GM21360 (cell line): ENCODE results near the gene WWTR1.

Source experiments
- ATAC-seq: cut with Tn5 transposase; IDR thresholded peaks from one replicate; pipeline ENCODE4 v1.9.1; 2021; ENCODE audit warnings: mild to moderate bottlenecking, moderate library complexity; ENCODE audit not compliant: unreplicated experiment

Gene WWTR1

GRCh38 chr3:149657926-149658743, at the start of gene WWTR1:
WWTR1 (minus strand) TSS chr3:149658025; CDS start chr3:149657306, 719 bp downstream.
- ATAC-seq = peak; percentile 70

- no peak for ATAC-seq
Measured at GRCh38 chr3:149706905-149707304, 49.1 kb upstream of the WWTR1 start.

- ATAC-seq = no peak
Measured at GRCh38 chr3:149705416-149705815, 47.6 kb upstream of the WWTR1 start.

DNA sequence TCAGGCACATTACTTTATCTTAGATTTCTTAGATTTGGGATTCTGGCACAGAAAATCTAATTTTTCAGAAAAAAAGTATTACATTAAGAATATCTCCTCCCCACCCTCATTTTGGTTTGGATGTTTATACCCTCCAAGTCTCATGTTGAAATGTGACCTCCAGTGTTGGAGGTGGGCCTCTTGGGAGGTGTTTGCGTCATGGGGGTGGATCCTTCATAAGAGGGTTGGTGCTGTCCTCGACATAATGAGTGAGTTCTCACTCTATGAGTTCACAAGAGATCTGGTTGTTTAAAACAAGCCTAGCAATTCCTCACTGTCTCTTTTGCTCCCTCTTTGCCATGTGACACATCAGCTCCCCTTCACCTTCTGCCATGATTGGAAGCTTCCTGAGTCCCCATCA, 45.6 kb upstream of the WWTR1 start:
- no peak for ATAC-seq

DNA sequence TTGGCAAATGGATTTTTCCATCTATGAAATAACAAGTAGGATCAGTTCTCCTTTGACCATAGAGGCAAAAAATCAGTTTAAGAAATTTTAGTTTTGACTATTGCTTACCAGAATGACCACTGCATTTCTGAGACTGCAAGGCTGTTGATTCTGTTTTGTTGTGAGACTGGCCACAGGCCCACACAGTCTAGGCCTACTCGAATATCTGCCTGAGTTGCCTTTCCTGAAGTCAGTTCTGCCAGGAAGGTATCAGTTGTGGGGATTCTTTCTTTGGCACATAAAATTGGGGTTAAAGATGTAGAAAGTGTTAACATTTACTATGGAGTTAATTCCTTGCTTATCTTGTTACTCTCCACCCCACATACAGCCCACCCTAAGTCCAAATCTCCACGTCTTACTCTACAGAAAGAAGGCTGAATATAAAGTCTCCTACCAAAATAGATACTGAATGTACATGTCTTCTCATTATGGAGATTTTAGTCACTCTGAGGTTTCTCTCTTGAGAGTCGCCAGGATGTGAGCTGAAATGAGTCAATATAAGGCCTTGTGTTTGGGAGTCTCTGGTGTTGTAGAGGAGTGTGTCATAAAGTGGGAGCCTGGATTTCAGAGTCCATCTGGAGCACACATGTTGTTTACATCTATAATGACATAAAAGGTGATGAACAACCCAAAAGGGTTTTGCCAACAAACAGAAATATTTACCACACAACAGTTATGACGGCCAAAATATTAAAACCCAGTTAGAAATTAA, 45.0 kb upstream of the WWTR1 start:
- no peak for ATAC-seq

GRCh38 chr3:149701977-149702350, 44.1 kb upstream of the WWTR1 start:
- no peak for ATAC-seq

DNA sequence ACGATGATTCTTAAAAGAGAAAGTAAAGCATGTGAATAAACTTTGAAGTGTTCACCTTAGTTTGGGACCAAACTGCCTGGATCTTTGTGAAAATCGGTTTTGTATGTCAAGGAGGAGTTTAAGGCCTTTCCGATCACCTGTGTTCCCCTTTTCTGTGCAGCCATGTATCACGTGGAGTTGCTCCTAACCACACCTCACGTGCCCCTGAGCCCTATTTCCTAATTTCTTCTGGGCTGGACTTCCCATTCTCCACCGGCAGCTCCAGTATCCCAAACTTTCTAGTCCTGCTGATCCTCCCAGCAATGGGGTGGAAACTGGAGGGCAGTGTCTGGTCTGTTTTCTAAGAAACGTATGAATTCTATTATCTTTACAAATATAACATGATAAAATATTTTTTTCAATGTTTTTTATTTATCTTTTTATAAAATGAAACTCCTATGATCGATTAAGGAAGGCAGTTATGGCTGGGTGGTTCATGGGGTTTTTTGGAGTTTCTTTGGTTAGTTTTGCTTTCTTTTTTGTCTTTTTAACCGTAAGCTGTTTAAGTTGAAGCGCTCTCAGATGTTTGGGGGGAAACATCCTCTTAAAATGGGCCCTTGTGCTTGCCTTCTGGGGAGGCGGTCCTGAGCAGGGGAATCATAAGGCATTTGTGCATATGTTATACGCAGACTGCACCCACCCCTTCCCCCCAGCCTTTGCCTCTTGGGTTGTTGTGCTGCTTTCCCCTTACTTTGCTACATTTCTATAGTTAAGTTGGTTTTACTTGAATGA, 43.6 kb upstream of the WWTR1 start:
- ATAC-seq = no peak

DNA sequence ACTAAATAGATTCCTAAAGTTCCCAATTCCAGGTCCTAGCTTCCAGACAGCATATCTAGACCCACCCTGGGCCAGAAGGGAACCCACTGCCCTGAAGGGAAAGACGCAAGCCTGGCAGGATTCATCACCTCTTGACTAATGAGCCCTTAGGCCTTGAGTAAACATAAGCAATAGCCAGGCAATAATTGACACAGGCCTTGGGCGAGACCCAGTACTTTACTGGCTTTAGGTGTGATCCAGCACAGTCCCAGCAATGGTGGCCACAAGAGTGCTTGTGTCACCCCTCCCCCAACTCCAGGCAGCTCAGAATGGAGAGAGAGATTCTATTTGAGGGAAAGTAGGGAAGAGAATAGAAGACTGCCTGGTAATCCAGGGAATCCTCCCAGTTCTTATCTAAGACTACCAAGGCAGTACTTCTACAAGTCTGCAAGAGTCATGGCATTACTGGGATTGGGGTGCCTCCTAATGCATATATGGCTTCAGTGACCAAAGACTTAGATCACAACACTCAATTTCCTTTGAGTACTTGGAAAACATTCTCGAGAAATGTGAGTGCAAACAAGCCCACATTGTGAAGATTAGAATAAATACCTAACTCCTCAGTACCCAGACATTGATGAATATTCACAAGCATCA, 30.4 kb upstream of the WWTR1 start:
- ATAC-seq = no peak

DNA sequence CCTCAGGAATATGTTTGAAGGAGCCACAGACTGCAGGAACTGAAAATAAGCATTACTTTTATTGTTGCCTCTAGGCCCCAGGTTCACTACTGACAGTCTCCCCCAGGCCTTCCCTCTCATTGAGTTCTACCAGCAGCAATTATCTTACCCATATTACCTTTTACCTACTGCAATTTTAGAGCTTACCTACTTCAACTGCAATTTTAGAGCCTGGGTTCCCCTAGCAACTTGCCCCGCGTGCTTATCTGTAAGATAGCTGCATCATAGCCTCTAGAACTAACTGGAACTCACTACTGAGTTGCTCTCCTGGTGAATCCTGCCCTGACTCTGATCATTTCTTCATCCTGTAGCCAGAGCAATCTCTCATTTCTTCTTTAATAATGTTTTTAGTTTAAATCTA, 29.2 kb upstream of the WWTR1 start:
- no peak for ATAC-seq

GRCh38 chr3:149678351-149678950, 20.6 kb upstream of the WWTR1 start:
- ATAC-seq = no peak

GRCh38 chr3:149673393-149673792, 15.6 kb upstream of the WWTR1 start:
- no peak for ATAC-seq

DNA sequence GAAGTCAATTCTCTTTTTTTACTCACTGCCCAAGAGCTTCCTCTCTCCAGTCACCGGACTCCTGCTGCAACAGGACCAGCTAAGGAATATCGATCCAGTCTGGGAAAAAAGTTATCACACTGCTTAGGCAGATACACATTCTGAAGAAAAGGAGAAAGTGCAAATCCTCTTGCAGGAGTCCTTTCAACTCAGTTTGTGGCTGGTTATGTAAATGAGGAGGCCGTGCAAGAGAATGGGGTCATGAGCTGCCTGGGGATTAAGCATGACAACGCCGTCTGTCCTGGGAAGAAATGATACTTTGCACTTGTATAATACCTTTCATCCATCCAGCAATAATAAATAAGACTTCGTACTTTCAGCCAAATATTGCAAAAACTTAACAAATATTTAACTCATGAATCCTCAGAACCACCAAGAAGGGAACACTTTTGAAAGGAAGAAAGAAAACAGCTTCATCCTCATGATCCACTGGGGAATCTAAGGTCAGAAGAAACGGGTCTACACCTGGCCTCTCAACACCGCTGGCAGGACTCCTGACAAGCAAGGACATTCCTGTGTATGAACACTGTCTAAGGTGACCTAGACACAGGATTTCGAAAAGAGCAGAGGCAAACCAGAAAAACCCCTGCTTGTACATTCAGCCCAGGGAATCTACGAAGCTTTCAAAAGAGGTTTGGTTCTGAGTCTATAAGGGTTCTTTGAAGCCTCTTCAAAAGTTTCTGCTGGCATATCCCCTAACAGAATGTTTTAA, 13.1 kb upstream of the WWTR1 start:
- ATAC-seq = no peak

DNA sequence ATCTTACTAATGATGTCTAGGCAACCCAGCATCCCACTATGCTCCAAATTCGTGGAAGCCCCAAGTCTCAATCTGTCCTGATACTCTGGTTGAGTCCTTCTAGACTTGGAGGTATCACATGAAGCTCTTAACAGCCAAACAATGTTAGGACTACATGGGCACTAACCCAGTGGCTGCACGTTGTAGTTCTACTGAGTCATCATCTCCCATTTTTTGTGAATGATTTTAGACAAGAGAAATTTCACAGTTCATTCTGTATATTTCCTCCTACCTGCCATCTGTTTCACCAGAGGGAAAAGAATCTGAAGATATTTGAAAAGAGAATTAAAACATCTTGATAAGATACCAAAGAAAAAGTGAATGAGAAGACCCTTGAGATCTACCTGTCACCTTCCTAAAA, 9.8 kb upstream of the WWTR1 start:
- no peak for ATAC-seq

- ATAC-seq = no peak
Measured at GRCh38 chr3:149663966-149664365, 6.1 kb upstream of the WWTR1 start.

- no peak for ATAC-seq
Measured at GRCh38 chr3:149662240-149662887, 4.5 kb upstream of the WWTR1 start.

GRCh38 chr3:149660462-149660861, 2.6 kb upstream of the WWTR1 start:
- no peak for ATAC-seq

GRCh38 chr3:149658744-149659497, 1.1 kb upstream of the WWTR1 start:
- ATAC-seq = peak; percentile 2

DNA sequence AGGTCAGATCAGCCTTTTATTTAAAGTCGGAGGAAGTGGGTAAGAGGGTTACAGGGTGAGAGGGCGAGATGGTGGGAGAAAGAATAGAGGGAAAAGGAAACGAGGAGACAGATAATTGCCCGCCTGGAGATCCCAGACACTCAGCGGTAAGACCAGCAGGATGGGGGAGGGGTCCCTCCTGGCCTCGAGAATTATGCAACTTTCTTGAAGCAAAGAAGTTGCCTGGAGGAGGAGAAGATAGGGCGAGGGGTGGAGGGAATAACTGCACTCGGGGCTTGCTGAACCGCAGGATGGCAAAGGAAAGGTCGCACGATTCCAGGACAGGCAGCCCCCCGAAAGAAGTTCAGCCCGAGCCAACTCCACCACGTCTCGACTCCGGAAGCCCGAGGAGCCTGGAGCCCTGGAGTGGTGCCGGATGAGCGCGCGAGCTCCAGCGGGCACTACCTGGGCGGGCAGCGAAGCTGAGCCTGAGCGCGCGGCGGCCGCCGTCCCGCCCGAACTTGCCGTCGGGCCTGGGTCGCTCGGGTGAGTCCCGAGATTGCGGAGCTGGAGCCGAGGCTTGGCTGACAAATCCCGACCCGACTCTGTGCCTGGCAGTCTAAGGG, 402 bp downstream of the WWTR1 start:
- ATAC-seq = peak; percentile 38
